Chondrocyte (in vitro differentiated cells): Measurements from ENCODE around the gene GBF1. TPM values are rescaled to one million over a fixed set of nuclear protein-coding genes. Genes with fewer than 3 reads are reported as not detected.

Experiments
- DNase-seq: peaks from one replicate; pipeline ENCODE4 v3.0.0; 2021; ENCODE audit warnings: mixed read lengths, low spot score
- H3K27ac Mint-ChIP-seq: one replicate; pipeline ENCODE4 v1.8.0; 2021; ENCODE audit warnings: mild to moderate bottlenecking, moderate library complexity, mixed read lengths; ENCODE audit not compliant: unreplicated experiment
- H3K27me3 Mint-ChIP-seq: 2 replicates; pipeline ENCODE4 v1.8.0; 2021; ENCODE audit warnings: low read depth, mixed read lengths
- H3K36me3 Mint-ChIP-seq: 2 replicates; pipeline ENCODE4 v1.8.0; 2021; ENCODE audit warnings: low read depth, mixed read lengths
- H3K4me1 Mint-ChIP-seq: 2 replicates; pipeline ENCODE4 v1.8.0; 2021; ENCODE audit warnings: low read depth, mild to moderate bottlenecking, mixed read lengths
- H3K4me3 Mint-ChIP-seq: one replicate; pipeline ENCODE4 v1.8.0; 2021; ENCODE audit warnings: mild to moderate bottlenecking, moderate library complexity, mixed read lengths; ENCODE audit not compliant: unreplicated experiment
- H3K9me3 Mint-ChIP-seq: 2 replicates; pipeline ENCODE4 v1.8.0; 2021; ENCODE audit warnings: low read depth, mixed read lengths
- CTCF ChIP-seq: fragments of 200-600 bp; sonication (generic); IDR thresholded peaks from 2 replicates; pipeline ENCODE4 v1.5.0; 2021; ENCODE audit warnings: antibody characterized with exemption, mild to moderate bottlenecking, moderate library complexity
- total RNA-seq: library from RNA; stranded (reverse); gene quantifications from 3 replicates; pipeline ENCODE4 v1.2.1, GENCODE V29; 2021

Gene GBF1
- total RNA-seq, 1 donor from 2014 or later, result 59.7 TPM

- peaks cover 18% of the 10 kb centered on the region for H3K4me1 Mint-ChIP-seq
- no peaks in the 10 kb centered on the region for H3K9me3 Mint-ChIP-seq
- H3K27me3 Mint-ChIP-seq, result no peaks in the 10 kb centered on the region
- H3K36me3 Mint-ChIP-seq, result peaks cover 1% of the 10 kb centered on the region
- no peak for DNase-seq
- TF ChIP-seq CTCF, result no peak
- no peak overlapping the region for H3K4me3 Mint-ChIP-seq
- no peak overlapping the region for H3K27ac Mint-ChIP-seq
Measured at GRCh38 chr10:102425444-102425843, 180.1 kb downstream of the GBF1 start.

- no peak overlapping the region for H3K27ac Mint-ChIP-seq
Measured at GRCh38 chr10:102426803-102427287, 181.5 kb downstream of the GBF1 start.

GRCh38 chr10:102429468-102429867 lies 184.1 kb downstream of the GBF1 start:
- Mint-ChIP-seq H3K4me1 (peaks cover 13% of the 10 kb centered on the region), H3K27me3 (no peaks in the 10 kb centered on the region), H3K36me3 (no peaks in the 10 kb centered on the region), H3K27ac (no peak overlapping the region), H3K4me3 (no peak overlapping the region), H3K9me3 (no peaks in the 10 kb centered on the region)
- TF ChIP-seq CTCF, result no peak
- DNase-seq, result no peak

More at GRCh38 chr10:102426803-102427287, 181.5 kb downstream of the GBF1 start:
- Mint-ChIP-seq H3K27me3 (no peaks in the 10 kb centered on the region), H3K4me3 (no peak overlapping the region), H3K36me3 (peaks cover 1% of the 10 kb centered on the region), H3K9me3 (no peaks in the 10 kb centered on the region), H3K4me1 (peaks cover 21% of the 10 kb centered on the region)
- TF ChIP-seq CTCF, result no peak
- no peak for DNase-seq

- H3K9me3 Mint-ChIP-seq, result no peaks in the 10 kb centered on the region
Measured at GRCh38 chr10:102431452-102432124, 186.3 kb downstream of the GBF1 start.

More at GRCh38 chr10:102431452-102432124, 186.3 kb downstream of the GBF1 start:
- H3K36me3 Mint-ChIP-seq, result no peaks in the 10 kb centered on the region
- peaks cover 3% of the 10 kb centered on the region for H3K27me3 Mint-ChIP-seq
- H3K4me3 Mint-ChIP-seq, result peak overlapping the region; percentile 89
- DNase-seq, result no peak
- H3K27ac Mint-ChIP-seq, result peak overlapping the region; percentile 92
- peaks cover 19% of the 10 kb centered on the region for H3K4me1 Mint-ChIP-seq
- no peak for TF ChIP-seq CTCF

Other genes starting within 250 kb of the GBF1 start
- 18.1 to 19.3 TPM (median 18.4 TPM) in 3 replicates for gene ARMH3, start 189.4 kb upstream of the GBF1 start, total RNA-seq
- 19.4 to 21.8 TPM (median 20.1 TPM) in 3 replicates for gene HPS6, start 180.2 kb upstream of the GBF1 start, total RNA-seq
- 64.6 to 73.9 TPM (median 65.7 TPM) in 3 replicates for gene LDB1, start 125.2 kb upstream of the GBF1 start, total RNA-seq
- gene PPRC1, start 112.5 kb upstream of the GBF1 start, total RNA-seq, result 42.9 to 47.3 TPM (median 44.4 TPM) in 3 replicates
- 36.2 to 50.6 TPM (median 38.8 TPM) in 3 replicates for gene NOLC1, start 93.1 kb upstream of the GBF1 start, total RNA-seq
- not detected in 3 replicates for gene ELOVL3, start 19.2 kb upstream of the GBF1 start, total RNA-seq
- gene PITX3, start 4.0 kb upstream of the GBF1 start, total RNA-seq, result not detected in 3 replicates
- gene NFKB2, start 150.2 kb downstream of the GBF1 start, total RNA-seq, result 29.4 to 38.0 TPM (median 35.9 TPM) in 3 replicates
- gene PSD, start 173.3 kb downstream of the GBF1 start, total RNA-seq, result 3.0 to 4.0 TPM (median 4.0 TPM) in 3 replicates
- 8.8 to 10.1 TPM (median 9.0 TPM) in 3 replicates for gene FBXL15, start 175.3 kb downstream of the GBF1 start, total RNA-seq
- 55.1 to 64.3 TPM (median 57.7 TPM) in 3 replicates for gene CUEDC2, start 187.0 kb downstream of the GBF1 start, total RNA-seq
- not detected in 3 replicates for gene C10orf95, start 206.0 kb downstream of the GBF1 start, total RNA-seq